GM12891 (cell line): ENCODE results near the gene OLA1.

Experiments used
- PAX5 ChIP-seq: IDR thresholded peaks from 2 replicates; pipeline ENCODE4 v1.6.1; 2011; ENCODE audit warnings: low read length, moderate library complexity, mild to moderate bottlenecking; ENCODE audit not compliant: insufficient read depth, severe bottlenecking
- POLR2A ChIP-seq: IDR thresholded peaks from 2 replicates; pipeline ENCODE4 v1.6.1; 2011; ENCODE audit warnings: low read depth, low read length, control low read depth

GRCh38 chr2:174038462-174038861, 209.9 kb downstream of the OLA1 start:
- TF ChIP-seq POLR2A (no peak), PAX5 (no peak)
